Pancreas (tissue), 10 donors: ENCODE measurements around the gene TIMP4. TPM values are rescaled to one million over a fixed set of nuclear protein-coding genes. Genes with fewer than 3 reads are reported as not detected.

Experiments used
- ATAC-seq, 4 donors: fragments of 200-7000 bp; cut with Tn5 transposase; one replicate each; pipeline versions ENCODE4 v1.8.0 to v1.9.1; 2020; ENCODE audit warnings: mild to moderate bottlenecking in 4 of 4, moderate library complexity in 4 of 4
- DNase-seq, 6 donors: peaks; one replicate each; pipeline ENCODE4 v3.0.0-alpha.2; 2020
- FAIRE-seq: peaks from 2 replicates; lab custom pipeline; 2012; peaks lifted over from hg19 to GRCh38; lab: Jason Lieb, UNC
- H3K27ac ChIP-seq, 4 donors: fragments of 200-600 bp; sonication (generic); 1 replicate in 3 of 4; 2 replicates in 1 of 4; pipeline versions ENCODE4 v1.5.0 to v1.8.0; 2020
- H3K27me3 ChIP-seq, 4 donors: fragments of 200-600 bp; one replicate each; pipeline ENCODE4 v1.8.0; 2021
- H3K36me3 ChIP-seq, 3 donors: fragments of 200-600 bp; sonication (generic) in 1 of 3; one replicate each; pipeline versions ENCODE4 v1.5.0 to v1.8.0; 2020 to 2021
- H3K4me1 ChIP-seq, 3 donors: fragments of 200-600 bp; one replicate each; pipeline ENCODE4 v1.8.0; 2021
- H3K4me3 ChIP-seq, 4 donors: fragments of 200-600 bp; sonication (generic) in 2 of 4; one replicate each; pipeline versions ENCODE4 v1.5.0 to v1.8.0; 2020 to 2021
- H3K9me3 ChIP-seq, 4 donors: fragments of 200-600 bp; one replicate each; pipeline ENCODE4 v1.8.0; 2021
- CTCF ChIP-seq, 4 donors: fragments of 200-600 bp; sonication (generic) in 3 of 4; IDR thresholded peaks; one replicate each; pipeline versions ENCODE4 v1.5.0 to v1.8.0; 2021; ENCODE audit warnings: antibody characterized with exemption in 4 of 4
- WGBS, 2 donors: extraction: QIAGEN DNeasy Blood & Tissue Kit; methylation state at CpG; one replicate each; pipeline ENCODE4 v1.1.7; 2013; 5-methylcytosine and 5-hydroxymethylcytosine counted together
- intact Hi-C, 3 donors: fragments of 100-400 bp; cut with DNase I; formaldehyde crosslinking; loops; one replicate each; pipeline versions ENCODE4 v1.11.1 to v1.14.2; 2022
- polyA plus RNA-seq, 2 donors: library from polyadenylated mRNA; stranded (reverse); fragments of 200-250 nt; gene quantifications; one replicate each; pipeline ENCODE4 v1.2.3, GENCODE V29; 2013
- total RNA-seq, 6 donors: library from RNA; stranded (reverse); fragmentation: NEBNext Ultra II Directional in 4 of 6; extraction: Animal tissue kit (Norgen Biotek cat#: 25700) in 4 of 6; gene quantifications; one replicate each; pipeline versions ENCODE4 v1.2.1 to v1.2.4, GENCODE V29; 2021 to 2023
- donor health status: healthy with polysubstance abuse.
- donor health status: DM: no; HTN: no; CAD: no; lungs with moderate emphysema.
- donor health status: DM: no; HTN: no; CAD: no.
- donor health status: control.
- donor health status: control.
- donor health status: Bipolar disorder and iron deficiency.
- donor health status: DM: yes; HTN: yes; CAD: no.
- donor health status: DM: no; HTN: no; CAD: no.
- donor health status: DM: no; HTN: no; CAD: no.
- donor health status: DM: yes; HTN: yes; CAD: no.

The TIMP4 gene
- total and polyA plus RNA-seq, 8 donors, result 0.12 to 4.6 (median 1.4) TPM

- no peaks in the 10 kb centered on the region for H3K36me3 ChIP-seq
- DNase-seq, result peak; percentile 34 to 84 (median 62)
- peak; percentile 74 to 98 (median 94) for ATAC-seq
- H3K27ac ChIP-seq, result no peak overlapping the region
- no peaks in the 10 kb centered on the region for H3K4me1 ChIP-seq
- no peak overlapping the region for H3K4me3 ChIP-seq
- TF ChIP-seq CTCF (IDR thresholded peaks at IDR 0.05), result peak; percentile 53 to 85 (median 68)
- no peak for FAIRE-seq
- 1 to 9% methylated on average over 3 of the region's 3 CpGs for WGBS, 2 donors
- no peaks in the 10 kb centered on the region for H3K9me3 ChIP-seq
- H3K27me3 ChIP-seq, result no peaks in the 10 kb centered on the region
- intact Hi-C loops, result loop anchor here in 2 of 3 donors (5.0 to 10.0 kb wide), 2 partner anchors 337 to 340 kb away; no protein-coding TSS in a partner anchor
Measured at GRCh38 chr3:12135029-12135657, 23.6 kb downstream of the TIMP4 start.

GRCh38 chr3:12132881-12133280, 25.8 kb downstream of the TIMP4 start:
- TF ChIP-seq CTCF (IDR thresholded peaks at IDR 0.05), result no peak
- Histone ChIP-seq H3K4me1 (no peaks in the 10 kb centered on the region), H3K4me3 (no peak overlapping the region), H3K9me3 (no peaks in the 10 kb centered on the region), H3K27me3 (no peaks in the 10 kb centered on the region), H3K27ac (no peak overlapping the region), H3K36me3 (no peaks in the 10 kb centered on the region)
- DNase-seq (no peak), ATAC-seq (no peak), FAIRE-seq (no peak)
- WGBS, 2 donors, result 9% methylated on average over 1 of the region's 1 CpG
- intact Hi-C loops, result loop anchor here in 2 of 3 donors (5.0 to 10.0 kb wide), 2 partner anchors 342 to 349 kb away; partner anchors contain the start of gene TSEN2 (in 1 of the 2)

- intact Hi-C loops, result loop anchor here in 2 of 3 donors (5.0 to 10.0 kb wide), 2 partner anchors 343 to 351 kb away; partner anchors contain the start of gene TSEN2 (in 1 of the 2)
- ATAC-seq (no peak), FAIRE-seq (no peak), DNase-seq (no peak)
- no peaks in the 10 kb centered on the region for H3K9me3 ChIP-seq
- no peaks in the 10 kb centered on the region for H3K36me3 ChIP-seq
- H3K4me3 ChIP-seq, result no peak overlapping the region
- no peak overlapping the region for H3K27ac ChIP-seq
- WGBS, 2 donors, result 65 to 81% methylated on average over 3 of the region's 3 CpGs
- no peak for TF ChIP-seq CTCF (IDR thresholded peaks at IDR 0.05)
- no peaks in the 10 kb centered on the region for H3K27me3 ChIP-seq
- H3K4me1 ChIP-seq, result no peaks in the 10 kb centered on the region
Measured at GRCh38 chr3:12131351-12132090, 27.2 kb downstream of the TIMP4 start.

GRCh38 chr3:12127391-12127790, 31.3 kb downstream of the TIMP4 start:
- Histone ChIP-seq H3K4me1 (no peaks in the 10 kb centered on the region), H3K9me3 (no peaks in the 10 kb centered on the region), H3K27me3 (no peaks in the 10 kb centered on the region), H3K4me3 (no peak overlapping the region), H3K36me3 (no peaks in the 10 kb centered on the region), H3K27ac (no peak overlapping the region)
- intact Hi-C loops, result no loop called here
- no peak for ATAC-seq
- FAIRE-seq, result no peak
- 73 to 84% methylated on average over 1 of the region's 1 CpG for WGBS, 2 donors
- no peak for TF ChIP-seq CTCF (IDR thresholded peaks at IDR 0.05)
- DNase-seq, result no peak
